GM12873 (cell line): Measurements from ENCODE around the gene INHA.

ENCODE experiments used
- TF ChIP-seq, protein P1 (sequence below): IDR thresholded peaks from 2 replicates; pipeline ENCODE4 v1.5.1; 2012; ENCODE audit warnings: low read depth, mild to moderate bottlenecking, moderate library complexity, low read length, control low read depth; ENCODE audit not compliant: insufficient read depth; ENCODE audit errors: missing control alignments

The INHA gene

DNA sequence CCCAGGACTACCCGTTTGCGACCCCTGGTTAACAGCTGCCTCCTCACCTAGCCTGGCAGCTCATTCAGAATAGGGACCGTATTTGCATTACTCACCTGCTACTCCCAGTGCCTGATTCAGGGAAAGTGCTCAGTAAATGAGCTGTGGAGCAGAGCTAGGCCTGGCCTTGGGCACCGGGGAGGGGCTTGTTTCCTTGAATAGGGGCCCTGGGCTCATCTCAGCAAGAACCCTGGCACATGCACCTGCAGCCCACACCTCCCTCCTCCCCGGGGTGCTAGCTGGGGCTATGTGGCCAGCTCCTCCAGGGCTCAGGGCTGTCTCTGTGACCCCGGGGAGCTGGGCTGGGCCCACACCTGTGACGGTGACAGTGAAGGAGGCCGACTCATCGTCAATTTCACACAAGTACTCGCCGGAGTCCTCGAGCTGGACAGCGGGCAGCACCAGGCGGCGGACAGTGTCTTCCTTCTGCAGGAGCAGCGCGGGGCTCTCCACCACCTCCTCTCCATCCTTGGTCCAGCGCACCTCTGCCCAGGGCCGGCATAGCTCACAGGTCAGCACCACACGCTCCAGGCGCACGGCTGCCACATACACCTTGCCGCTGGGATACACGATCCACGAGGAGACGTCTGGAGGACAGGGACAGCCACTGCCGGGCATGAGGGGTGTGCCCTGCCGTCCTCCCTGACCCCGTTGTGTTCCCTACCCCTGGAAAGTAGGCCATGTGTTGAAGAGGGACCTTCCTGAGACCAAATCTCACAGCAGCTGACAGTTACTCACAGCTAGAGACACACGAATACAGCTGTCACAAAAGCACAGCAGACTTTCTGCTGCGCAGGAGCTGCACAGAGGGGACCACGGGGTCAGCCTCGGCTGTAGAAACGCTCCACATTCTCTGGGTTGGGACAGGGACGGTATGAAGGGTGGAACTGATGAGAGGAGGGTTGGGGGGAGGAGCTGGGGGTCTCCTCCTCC, 9.8 kb upstream of the INHA start:
- TF ChIP-seq, protein P1, sequence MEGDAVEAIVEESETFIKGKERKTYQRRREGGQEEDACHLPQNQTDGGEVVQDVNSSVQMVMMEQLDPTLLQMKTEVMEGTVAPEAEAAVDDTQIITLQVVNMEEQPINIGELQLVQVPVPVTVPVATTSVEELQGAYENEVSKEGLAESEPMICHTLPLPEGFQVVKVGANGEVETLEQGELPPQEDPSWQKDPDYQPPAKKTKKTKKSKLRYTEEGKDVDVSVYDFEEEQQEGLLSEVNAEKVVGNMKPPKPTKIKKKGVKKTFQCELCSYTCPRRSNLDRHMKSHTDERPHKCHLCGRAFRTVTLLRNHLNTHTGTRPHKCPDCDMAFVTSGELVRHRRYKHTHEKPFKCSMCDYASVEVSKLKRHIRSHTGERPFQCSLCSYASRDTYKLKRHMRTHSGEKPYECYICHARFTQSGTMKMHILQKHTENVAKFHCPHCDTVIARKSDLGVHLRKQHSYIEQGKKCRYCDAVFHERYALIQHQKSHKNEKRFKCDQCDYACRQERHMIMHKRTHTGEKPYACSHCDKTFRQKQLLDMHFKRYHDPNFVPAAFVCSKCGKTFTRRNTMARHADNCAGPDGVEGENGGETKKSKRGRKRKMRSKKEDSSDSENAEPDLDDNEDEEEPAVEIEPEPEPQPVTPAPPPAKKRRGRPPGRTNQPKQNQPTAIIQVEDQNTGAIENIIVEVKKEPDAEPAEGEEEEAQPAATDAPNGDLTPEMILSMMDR = no peak

DNA sequence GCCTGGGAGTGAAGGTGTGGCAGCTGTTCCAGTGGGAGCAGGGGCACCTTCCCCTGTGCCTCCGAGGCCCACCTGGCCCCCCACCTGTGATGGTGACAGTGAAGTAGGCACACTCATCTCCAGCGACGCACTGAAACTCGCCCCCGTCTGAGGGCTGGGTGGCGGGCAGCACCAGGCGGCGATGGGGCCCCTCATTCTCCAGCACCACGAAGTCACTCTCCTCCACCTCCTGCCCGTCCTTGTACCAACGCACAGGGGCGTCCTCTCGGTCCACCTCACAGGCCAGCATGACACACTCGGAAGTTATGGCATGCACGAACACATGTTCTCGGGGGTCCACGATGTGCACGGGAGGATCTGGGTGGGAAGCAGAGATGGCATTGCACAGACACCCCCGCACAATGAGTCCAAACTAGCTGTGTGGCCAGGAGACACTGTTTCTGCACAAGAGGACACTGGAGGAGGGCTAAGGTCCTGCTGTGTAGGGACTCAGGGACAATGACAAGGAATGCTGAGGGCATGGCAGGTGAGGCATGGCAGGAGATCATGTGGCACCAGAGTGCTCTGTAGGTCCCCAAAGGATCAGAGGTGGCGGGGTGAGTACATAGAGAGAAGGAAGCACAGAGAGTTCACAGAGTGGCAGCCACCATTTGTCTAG, 8.7 kb upstream of the INHA start:
- TF ChIP-seq, protein P1 = no peak

DNA sequence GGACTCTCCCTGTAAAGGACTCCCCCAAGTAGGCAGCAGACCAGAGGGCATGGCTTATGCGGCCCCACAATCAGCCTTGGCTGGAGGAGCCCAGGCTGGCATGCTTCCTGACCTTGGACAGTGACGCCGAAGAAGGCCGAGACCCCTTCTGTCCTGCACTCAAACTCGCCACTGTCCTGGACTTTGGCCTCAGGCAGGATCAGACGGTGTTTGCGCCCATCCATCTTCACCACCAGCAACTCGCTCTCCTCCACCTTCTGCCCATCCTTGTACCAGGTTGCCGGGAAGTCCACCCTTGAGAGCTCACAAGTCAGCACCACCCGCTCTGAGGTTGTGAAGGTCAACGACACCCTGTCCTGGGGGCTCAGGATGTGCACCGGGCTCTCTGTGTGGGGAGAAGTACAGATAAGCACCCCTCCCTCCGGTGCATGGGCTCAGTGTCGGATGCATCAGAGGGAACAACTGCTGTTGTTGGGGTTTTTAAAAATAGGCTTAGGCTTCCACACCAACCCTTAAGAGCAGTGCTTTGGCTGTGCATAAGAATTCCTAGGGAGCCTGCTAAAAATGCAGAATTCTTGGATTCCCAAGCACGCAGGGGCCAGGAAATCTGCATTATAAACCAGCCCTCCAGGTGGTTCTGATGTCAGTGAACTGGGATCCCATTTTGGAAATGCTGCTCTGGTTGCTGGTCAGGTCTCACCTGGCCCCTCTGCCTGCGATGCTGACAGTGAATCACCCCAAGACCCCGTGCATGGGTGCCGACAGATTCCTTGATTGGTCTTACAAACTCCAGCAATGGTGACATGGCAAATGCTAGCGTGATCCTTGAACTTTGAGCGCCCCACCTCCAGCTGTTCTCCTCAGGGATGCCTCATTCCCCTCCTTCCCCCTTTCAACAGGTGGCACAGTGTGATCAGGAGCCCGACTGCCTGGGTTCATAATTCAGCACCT, 6.7 kb upstream of the INHA start:
- TF ChIP-seq, protein P1 = no peak

DNA sequence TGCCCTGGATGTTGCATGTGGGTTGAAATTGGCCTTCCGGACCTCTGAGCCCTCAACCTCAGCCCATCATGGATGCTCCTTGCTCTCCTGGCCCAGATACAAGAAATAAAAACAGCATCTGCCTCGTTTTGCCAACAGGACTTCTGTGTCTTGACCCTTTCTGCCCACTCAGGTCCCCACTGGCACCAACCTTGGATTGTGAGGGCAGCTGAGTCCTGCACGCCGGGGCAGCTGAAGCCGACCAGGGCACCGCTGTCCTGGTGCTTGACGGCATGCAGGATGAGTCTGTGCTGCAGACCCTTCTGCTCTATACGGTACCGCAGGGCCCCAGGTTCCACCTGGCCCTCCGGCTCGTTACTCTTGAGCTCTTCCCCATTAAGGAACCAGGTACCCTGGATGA, 5.5 kb upstream of the INHA start:
- TF ChIP-seq, protein P1 = no peak

DNA sequence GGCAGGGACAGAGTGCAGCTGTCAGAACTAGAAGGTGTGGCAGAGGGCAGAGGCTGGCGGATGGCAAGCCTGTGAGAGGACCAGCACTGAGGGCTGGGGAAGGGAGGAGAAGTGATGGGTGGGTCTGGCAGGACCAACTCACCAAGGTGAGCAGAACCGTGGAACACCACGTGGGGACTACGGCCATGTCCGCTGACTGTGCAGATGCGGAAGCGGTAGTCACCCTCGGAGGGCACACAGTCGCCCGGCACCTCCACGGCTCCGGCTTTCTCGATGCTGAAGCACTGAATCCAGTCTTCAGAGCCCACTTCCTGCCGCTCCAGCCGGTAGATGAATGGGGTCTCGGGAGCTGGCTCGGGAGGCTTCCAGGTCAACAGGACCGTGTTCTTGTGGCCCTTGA, 5.0 kb upstream of the INHA start:
- TF ChIP-seq, protein P1 = no peak

DNA sequence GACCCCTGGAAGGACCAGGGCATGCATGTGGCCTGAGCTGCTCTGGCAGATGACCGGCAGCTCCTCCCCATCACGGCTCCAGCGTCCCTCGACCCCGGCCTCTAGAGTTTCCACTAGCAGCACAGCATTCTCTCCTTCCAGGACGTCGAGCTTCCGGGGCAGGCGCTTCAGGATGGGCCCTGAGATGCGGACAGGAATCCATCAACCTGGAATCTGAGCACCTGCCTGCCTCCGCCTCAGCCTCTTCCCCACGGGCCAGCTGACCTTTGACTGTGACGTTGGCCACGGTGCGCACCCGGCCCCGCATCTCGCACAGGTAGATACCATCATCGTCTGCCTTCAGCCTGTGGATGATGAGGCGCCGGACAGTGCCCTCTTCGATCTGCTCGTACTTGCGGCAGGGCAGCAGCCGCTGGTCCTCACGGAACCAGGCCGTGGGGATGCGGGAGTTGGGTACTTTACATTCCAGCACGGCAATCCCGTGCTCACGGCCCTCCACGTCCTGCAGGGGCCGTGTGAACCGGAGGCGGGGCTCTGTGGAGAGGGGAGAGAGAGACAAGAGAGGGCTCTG, 4.2 kb upstream of the INHA start:
- TF ChIP-seq, protein P1 = no peak
